Measurements from ENCODE around the gene SPACA4. TPM values are rescaled to one million over a fixed set of nuclear protein-coding genes. Genes with fewer than 3 reads are reported as not detected.
"Not testable (repeated sequence)": the region's sequence is repeated elsewhere in the genome, so short reads cannot be mapped to it uniquely, and the experiment has no call there.

SPACA4 gene
- polyA plus RNA-seq, 3 donors = 0.26 TPM; not detected in 2

DNA sequence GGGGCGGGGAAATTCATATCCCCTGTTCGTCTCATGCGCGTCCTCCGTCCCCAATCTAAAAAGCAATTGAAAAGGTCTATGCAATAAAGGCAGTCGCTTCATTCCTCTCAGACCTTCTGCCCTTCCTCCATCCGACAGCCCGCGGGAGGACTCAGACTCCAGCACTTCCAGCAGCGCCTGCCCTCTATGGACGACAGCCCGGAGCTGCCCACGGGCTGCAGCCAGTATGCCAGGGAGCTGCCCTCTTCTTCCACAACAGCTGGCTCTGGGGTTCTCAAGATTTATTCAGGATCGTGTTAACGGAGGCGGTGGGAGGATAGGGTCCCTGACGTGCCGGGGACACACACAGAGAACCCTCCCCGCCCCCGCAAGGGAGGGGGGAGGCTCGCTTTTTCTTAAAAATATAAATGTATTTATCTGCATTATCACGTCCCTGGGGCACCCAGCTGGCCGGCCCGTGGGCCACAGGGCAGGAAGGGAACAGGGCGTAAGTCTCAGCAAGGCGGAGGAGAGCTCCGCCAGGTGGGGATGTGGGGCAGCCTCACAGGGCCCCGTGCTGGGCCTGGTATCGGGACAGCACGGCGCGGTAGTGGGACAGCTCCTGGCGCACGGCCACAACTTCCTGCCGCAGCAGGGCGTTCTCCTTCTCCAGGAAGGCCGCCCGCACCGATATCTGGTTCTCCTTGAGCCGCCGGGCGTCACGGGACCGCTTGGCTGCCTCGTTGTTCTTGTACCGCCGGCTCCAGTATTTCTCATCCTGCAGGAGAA is 23.9 kb downstream of the SPACA4 start:
- DNase-seq (ENCODE audit: extremely low read depth in 1 of 11, low read depth in 9 of 11, low spot score in 4 of 11) = peak in 1 of 11 donors; percentile 54

DNA sequence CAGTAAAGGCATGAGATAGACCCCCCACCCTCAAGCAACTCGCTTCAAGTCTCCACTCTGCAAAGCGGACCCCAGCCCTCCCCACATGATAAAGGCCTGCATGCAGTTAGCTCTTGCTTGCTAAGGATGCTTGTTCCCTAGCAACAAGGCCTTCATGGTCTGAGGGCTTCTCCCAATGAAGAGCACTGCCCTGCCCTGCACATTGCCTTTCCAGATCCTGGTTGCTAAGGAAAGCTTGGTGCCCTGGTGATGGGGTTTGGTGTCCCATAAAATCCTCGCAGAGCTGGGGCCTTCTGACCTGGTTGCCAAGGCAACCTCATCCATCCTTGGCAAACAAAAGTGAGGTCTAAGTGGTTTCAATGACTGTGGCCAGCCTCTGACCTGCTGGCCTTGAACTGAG is 24.7 kb downstream of the SPACA4 start:
- DNase-seq (ENCODE audit: extremely low read depth in 1 of 11, low read depth in 9 of 11, low spot score in 4 of 11) = no peak

DNA sequence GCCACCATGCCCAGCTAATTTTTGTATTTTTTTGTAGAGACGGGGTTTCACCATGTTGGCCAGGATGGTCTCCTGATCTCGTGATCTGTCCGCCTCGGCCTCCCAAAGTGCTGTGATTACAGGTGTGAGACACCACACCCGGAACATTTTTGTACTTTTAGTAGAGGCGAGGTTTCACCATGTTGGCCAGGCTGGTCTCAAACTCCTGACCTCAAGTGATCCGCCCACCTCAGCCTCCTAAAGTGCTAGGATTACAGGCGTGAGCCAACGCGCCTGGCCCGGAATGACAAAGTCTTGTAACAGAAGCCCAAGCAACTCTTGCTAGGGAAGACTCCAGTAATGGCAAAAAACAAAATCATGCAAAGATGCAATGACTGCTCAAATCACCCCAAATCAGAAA is 25.7 kb downstream of the SPACA4 start:
- not testable (repeated sequence) for DNase-seq (ENCODE audit: extremely low read depth in 1 of 11, low read depth in 9 of 11, low spot score in 4 of 11)

DNA sequence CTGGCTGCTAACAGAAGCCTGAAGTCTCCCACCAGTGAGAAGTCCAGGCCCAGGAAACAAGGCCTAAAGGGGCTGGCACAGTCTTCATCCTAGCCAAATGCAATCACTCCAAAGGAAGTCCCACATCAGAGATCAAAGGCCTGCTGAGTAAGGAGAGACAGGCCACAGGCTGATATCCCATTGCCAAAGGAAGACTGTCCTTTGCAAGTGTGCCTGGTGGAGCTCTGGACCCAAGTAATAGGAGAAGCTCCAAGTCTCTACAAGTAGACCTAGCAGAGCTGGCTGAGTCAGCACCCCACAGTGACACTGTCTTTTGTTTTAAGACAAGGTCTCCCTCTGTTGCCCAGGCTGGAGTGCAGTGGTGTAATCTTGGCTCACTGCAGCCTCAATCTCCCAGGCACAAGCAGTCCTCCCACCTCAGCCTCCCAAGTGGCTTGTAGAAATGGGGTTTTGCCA is 26.2 kb downstream of the SPACA4 start:
- DNase-seq (ENCODE audit: extremely low read depth in 1 of 11, low read depth in 9 of 11, low spot score in 4 of 11) = no peak

DNA sequence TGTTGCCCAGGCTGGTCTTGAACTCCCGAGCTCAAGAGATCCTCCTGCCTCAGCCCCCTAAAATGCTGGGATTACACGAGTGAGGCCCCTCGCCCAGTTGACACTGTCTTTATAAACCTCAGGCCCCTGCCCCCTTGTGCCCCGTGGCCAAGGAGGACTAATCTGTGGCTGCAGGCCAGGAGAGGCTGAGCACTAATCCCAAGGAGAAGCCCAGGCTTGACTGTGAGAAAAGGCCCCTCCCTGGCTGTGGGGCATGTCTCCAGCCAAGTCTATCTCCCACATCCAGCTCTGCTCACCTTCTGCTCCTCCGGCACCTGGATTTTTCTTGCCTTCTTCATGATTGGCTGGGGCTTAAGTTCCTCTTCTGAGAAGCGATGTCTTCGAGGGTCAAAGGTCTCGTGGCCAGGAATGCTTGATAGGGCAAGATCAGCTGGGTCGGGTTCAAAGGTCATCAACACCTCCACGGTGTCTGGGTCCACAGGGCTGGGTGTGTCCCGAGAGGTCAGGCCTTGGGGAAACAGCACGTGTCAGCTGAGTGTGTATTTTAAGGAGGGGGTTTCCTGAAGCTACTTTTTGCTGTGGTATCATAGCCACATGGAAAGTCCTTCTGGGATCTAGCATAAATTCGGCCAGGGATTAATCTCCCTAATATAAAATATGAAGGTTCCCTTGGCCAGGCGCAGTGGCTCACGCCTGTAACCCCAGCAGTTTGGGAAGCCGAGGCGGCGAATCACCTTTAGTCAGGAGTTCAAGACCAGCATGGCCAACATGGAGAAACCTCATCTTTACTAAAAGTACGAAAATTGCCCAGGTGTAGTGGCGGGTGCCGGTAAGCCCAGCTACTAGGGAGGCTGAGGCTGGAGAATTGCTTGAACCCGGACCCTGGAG is 26.9 kb downstream of the SPACA4 start:
- DNase-seq (ENCODE audit: extremely low read depth in 1 of 11, low read depth in 9 of 11, low spot score in 4 of 11) = no peak

DNA sequence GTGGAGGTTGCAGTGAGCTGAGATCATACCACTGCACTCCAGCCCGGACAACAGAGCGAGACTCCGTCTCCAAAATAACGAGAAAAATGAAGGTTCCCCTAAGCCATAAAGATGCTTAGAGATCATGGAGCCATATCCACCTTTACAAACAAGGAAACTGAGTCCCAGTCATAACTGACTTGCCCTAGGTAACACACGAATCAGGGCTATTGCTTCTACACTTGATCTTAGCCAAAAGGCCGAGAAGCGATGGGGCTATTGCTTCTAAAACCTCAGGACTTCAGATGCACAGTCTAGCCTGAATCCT is 27.4 kb downstream of the SPACA4 start:
- DNase-seq (ENCODE audit: extremely low read depth in 1 of 11, low read depth in 9 of 11, low spot score in 4 of 11) = no peak

DNA sequence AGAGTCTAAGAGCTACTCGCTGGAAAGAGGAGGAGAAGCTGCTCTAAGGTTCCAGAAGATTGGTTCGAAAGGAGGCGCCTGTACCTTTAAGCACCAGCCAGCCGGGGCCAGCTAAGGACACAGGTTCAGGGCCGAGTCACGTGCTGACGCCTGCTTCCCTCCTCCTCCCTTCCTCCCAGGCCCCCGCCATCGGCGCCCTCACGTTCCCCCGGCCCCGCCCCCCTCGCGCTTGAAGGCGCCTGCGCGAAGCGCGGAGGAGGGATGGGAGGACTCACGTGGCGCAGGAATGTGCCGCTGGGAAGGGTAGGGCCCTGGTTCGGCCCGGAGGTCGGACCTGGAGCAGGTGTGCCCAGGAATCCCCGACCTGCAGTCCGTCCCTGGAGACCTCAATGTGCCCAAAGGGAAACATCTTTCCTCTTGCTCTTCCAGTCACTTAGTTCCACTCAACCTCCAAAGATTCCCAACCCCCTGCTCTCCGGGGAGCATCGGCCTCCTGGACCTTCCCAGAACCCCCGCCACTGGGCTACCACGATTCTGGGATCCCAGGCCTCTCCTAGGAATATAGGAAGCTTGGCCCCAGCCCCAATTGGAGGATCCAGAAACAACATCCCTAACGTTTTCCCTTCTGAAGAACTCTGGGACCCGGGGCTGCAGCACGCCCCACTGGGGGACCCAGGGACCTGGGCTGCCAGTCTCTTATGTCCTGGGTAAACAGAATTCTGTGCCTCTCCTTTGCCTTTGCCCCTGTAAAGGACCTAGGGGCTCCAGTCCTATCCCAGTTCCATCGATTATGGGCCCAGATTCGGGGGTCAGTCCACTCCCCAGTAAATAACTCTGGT is 28.1 kb downstream of the SPACA4 start:
- peak in 10 of 11 donors; percentile 88 to 95 (median 94) for DNase-seq (ENCODE audit: extremely low read depth in 1 of 11, low read depth in 9 of 11, low spot score in 4 of 11)

DNA sequence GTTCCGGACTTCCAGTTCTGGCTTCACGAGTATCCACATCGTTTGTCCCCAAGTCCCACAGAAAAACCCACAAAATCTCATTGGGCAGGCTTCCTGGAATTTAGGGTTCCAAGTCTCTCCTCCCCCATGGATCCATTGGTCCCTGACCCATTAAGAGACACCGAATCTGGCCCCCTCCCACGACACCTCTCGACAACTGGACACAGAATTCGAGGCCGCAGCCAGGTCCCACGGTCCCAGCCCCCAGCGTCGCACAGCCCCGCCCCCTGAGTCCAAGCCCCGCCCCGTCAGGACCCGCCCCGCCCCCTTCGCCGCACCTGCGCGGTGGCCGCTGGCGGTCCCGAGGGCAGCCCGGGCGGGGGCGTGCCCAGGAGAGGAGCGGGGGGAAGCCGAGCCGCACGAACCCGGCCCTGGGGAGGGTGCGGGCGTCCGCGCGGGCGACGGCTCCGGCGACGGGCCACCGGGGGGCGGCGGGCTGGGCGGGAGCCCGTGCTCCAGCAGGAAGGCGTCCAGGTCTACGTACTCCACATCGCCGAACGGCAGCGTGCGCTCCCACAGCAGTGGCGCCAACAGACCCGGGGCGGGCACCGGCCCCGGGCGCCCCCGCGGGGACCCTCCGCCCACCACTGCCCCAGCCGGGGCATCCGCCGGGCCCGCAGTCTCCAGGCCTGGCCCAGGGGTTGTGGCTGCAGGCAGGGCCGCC is 28.9 kb downstream of the SPACA4 start:
- no peak for DNase-seq (ENCODE audit: extremely low read depth in 1 of 11, low read depth in 9 of 11, low spot score in 4 of 11)

DNA sequence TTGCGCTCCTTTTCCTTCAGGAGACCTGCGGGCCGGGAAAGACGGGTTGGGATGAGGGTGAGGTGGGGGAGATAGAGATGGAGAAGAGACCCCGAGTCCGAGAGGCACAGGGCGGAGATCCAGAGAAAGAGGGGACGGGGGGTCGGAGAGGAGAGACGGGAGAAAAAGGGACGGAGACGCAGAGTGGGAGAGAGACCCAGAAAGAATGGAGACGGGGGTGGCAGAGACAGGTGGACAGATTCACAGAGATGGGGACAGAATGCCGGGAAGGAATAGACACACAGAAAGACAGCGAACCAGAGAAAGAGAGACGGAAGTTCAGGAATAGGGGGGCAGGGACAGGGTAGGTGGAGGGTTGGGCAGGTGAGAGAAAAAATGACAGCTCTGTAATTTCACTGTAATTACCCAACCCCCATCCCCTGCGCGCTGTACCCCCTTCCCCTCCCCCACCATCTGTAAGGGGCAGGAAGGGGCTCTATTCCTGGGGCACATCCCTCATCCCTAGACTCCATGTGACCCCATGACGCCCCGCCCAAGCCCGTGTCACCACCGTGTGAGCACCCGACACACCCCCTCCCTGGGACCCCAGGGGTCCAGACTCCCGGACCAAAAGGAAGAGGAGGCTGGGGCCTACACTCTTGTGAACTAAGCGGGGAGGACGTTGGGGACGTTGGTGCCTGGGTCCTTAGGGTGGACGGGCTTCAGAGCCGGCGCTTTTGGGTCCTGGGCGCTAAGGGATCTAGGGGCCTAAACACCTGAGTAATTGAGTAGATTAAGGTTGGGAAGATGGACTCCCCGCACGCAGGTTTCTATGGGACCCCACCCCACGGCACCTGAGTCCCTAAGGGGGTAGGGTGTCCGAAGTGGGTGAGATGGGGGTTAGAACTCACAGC is 29.7 kb downstream of the SPACA4 start:
- no peak for DNase-seq (ENCODE audit: extremely low read depth in 1 of 11, low read depth in 9 of 11, low spot score in 4 of 11)

DNA sequence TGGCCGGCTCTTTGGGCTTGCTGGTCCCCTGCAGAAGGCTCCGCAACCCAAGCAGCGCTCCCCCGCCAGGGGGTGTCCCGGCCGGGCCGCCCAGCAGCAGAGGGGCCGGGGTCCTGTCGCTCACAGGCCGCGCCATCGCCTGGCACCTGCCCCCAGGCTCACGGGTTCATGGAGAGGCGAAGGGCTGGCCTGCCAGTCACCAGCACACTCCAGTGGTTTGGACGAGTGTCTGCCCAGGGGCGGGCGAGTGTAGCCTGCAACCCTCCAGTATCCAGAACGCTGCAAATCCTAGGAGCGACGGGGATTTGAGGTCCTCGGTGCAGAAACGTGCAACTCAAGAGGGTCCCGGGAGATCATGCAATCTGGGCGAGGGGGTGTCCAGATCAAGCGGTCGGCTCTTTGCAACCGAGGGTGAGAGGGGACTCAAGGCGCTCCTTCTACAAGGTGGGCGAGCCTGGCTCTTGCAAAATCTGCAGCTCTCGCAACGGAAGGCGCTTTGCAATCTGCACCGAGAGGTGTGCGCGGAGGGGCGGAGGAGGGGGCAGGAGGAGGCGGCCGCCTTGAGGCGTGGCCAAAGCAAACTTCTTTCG is 30.4 kb downstream of the SPACA4 start, which contains the start of gene DBP:
Gene DBP, minus strand, starts transcription at position 521 of the 590 bp plus-strand sequence. Its CDS starts 385 bp downstream, at position 136.
- DNase-seq (ENCODE audit: extremely low read depth in 1 of 11, low read depth in 9 of 11, low spot score in 4 of 11) = no peak

DNA sequence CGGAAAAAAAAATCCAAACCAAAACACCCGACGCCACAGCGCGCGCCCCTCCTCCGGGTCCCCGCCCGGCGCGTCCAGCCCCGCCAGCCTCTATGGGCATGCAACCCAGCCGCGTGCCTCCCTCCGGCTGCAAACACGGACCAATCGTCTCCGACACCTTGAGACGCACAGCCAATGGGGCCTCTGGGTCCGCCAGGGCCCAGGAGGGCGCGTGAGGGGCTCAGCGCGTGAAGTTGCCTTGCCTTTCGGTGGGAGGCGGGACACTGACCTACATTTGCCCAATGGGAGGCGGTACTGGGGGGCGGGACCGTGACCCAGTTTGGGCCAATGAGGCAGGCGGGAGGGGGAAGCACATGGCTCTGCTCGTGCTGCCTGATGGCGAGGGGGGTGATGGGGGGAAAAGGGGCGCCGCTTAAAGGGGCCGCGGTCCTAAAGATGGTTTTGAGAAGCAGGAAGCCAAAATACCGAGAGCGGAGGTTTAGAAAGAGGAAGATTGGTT is 31.0 kb downstream of the SPACA4 start:
- DNase-seq (ENCODE audit: extremely low read depth in 1 of 11, low read depth in 9 of 11, low spot score in 4 of 11) = peak; percentile 95 to 100 (median 98)

DNA sequence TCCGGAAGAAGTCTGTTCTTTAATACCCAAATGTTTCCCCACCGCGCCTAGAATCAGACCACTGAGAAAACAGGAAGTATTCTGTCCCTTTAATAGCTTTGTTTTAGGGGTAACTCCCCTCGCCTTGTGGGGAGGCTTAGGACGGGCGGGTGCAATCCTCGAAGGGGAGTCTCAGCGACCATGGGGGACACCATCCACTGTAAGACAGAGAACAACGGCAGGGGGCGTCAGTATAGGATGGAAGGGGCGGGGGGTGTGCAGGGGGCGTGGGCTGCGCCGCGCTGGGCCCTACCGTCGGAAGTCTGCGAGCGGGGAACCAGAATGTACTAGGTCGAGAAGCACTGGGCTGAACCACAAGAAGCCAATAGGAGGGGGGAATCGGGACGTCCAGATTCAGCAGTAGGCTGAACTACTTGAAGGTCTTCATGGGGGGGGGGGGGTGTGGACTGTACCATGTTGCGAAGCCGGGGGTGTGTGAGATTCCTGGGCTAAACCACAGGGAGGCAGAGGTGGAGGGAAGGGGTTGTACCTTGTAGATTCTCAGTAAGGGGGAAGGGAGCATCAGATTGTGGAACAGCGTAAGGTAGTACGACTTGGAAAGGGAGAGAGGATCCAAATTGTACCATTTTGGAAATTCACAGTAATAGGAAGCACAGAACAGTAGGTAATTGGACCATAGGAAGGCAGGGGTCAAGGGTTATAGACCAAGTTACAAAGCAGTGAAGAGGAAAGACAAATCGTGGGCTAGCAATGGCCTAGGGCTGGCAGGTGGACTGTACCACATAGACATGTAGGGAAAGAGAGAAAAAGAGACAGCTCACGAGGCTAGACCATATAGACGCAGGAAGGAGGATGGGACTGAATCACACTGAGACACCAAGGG is 31.6 kb downstream of the SPACA4 start:
- DNase-seq (ENCODE audit: extremely low read depth in 1 of 11, low read depth in 9 of 11, low spot score in 4 of 11) = peak in 9 of 11 donors; percentile 84 to 96 (median 92)

DNA sequence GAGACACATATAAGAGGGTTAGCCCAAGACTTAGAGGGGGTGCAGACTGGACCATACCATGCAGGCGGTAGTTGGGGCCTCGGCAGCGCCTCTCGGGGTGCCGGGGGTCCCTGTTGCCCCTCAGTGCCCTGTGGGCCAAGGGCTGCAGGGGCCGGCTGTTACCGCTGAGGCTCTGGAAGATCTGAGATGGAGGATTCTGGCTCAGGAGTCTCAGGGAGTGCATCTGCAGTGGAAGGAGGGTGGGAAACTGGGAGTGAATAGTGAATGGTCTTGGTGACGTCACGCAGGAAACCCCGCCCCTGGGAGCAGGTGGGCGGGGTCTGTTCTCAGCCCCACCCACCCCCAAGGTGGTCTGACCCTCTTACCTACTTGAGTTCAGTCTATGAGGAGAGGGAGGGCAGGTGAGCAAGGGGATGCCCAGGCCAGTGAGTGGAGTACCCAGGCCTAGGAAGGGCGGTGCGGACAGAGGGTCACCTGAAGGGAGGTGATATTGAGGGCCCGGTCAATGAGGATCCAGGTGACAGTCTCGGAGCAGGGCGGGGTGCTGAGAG is 32.4 kb downstream of the SPACA4 start:
- DNase-seq (ENCODE audit: extremely low read depth in 1 of 11, low read depth in 9 of 11, low spot score in 4 of 11) = no peak

DNA sequence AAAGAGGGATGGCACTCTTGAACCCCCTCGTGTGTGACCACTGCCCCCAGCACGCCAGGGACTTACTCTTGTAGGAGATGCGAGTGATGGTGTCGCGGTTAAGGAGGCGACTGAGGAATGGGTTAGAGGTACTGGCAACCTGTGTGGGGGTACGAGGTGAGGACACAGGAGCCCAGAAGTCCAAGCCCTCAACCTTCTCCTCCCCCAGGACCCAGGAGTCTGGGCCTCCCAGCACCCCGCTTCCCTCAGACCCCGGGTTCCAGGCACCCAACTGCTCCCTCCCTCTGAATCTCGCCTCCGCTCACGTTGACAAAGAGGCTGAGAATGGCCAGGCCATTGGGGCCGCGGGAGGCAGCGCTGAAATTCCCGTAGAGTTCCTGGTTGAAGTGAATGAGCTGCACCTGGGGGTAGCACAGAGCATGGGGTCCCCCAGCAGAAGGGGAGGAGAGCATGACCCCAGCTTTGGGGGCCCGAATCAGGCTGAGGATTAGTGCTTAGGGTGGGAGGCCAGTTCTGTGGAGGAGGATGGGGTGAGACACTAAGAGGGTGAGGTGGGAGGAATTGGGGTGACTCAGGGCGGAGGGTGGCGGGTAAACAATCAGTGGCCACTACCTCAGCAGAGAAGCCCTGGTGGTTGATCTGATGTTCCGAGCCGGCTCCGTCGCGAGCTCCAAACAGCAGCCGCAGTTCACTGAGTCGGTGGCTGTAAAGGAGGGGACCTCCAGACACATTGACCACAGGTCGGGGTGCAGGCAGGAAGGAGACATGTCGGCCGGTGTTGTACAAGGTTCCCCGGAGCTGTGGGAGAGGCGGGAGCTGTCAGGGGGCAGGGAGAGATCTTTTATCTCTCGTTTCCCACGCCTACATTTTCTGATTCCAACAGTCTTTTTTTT is 33.2 kb downstream of the SPACA4 start:
- no peak for DNase-seq (ENCODE audit: extremely low read depth in 1 of 11, low read depth in 9 of 11, low spot score in 4 of 11)

DNA sequence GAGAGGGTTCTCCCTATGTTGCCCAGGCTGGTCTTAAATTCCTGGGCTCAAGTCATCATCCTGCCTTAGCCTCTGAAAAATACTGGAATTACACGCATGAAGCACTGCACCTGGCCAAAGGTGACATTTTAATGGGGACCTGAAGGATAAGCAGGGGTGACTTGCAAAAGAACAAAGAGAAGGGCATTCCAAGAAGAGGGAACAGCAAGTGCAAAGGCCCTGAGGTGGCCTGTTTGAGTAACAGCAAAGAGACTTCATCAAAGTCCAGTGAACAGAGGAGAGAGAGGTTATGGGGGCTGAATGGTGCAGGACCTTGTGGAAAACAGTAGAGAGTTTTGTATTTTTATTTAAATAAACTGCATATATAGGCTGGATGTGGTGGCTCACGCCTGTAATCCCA is 35.3 kb downstream of the SPACA4 start:
- no peak for DNase-seq (ENCODE audit: extremely low read depth in 1 of 11, low read depth in 9 of 11, low spot score in 4 of 11)
